ENCODE data around the gene CHM. TPM values are rescaled to one million over a fixed set of nuclear protein-coding genes. Genes with fewer than 3 reads are reported as not detected.

The CHM gene
- total and polyA plus RNA-seq, 2 of the 8 experiments (the other 6 are each of a cell fraction or from before 2014, with no cell fraction given), result 8.6 to 15.5 TPM

- TF ChIP-seq CHD7 (IDR thresholded peaks at IDR 0.05; ENCODE audit: insufficient replicate concordance, low read length), result no peak
- TF ChIP-seq USF2 (IDR thresholded peaks at IDR 0.05; ENCODE audit: low read length), result no peak
- TF ChIP-seq CHD1 (IDR thresholded peaks at IDR 0.05; ENCODE audit: low read depth, low read length), result no peak
- no peak for TF ChIP-seq BRCA1 (IDR thresholded peaks at IDR 0.05; ENCODE audit: low read depth, low read length)
- TF ChIP-seq KDM4A (IDR thresholded peaks at IDR 0.05; ENCODE audit: low read depth, low read length, severe bottlenecking), result no peak
- no peak for TF ChIP-seq CEBPB (IDR thresholded peaks at IDR 0.05; ENCODE audit: low read depth, low read length)
These were observed 52.6 kb downstream of the CHM start (continued) for GRCh38 chrX:85994797-85995196.
